PC-9 (cell line): ENCODE data around the gene JAK1.

ENCODE experiments used
- EZH2 ChIP-seq: fragments of 200-600 bp; sonication (generic); IDR thresholded peaks from 2 replicates; pipeline ENCODE4 v1.8.0; 2017; ENCODE audit warnings: antibody characterized with exemption, low read depth
- TF ChIP-seq, protein P1 (sequence below): fragments of 200-600 bp; sonication (generic); conservative IDR thresholded peaks from 2 replicates; pipeline ENCODE4 v1.6.1; 2017; ENCODE audit warnings: mixed run types, antibody characterized with exemption, mild to moderate bottlenecking, moderate library complexity

DNA sequence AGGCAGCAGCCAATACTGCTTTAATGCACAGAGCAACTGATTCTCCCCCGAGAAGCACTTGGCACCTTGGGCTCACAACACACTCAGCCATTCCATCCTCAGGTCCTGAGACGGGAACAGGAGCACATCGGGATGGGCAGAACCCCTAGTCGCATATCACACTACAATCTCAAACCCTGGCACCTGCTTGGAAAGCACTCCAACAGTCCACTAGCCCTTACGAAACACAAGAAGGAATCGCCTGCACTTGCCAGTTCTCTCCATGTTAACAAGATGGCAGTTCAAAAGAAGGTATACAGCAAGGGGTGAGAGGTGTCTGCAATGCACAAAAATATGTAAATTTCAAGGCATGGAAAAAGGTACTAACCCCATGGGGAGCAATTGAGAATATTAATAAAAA lies 21.4 kb downstream of the JAK1 start:
- TF ChIP-seq, protein P1, sequence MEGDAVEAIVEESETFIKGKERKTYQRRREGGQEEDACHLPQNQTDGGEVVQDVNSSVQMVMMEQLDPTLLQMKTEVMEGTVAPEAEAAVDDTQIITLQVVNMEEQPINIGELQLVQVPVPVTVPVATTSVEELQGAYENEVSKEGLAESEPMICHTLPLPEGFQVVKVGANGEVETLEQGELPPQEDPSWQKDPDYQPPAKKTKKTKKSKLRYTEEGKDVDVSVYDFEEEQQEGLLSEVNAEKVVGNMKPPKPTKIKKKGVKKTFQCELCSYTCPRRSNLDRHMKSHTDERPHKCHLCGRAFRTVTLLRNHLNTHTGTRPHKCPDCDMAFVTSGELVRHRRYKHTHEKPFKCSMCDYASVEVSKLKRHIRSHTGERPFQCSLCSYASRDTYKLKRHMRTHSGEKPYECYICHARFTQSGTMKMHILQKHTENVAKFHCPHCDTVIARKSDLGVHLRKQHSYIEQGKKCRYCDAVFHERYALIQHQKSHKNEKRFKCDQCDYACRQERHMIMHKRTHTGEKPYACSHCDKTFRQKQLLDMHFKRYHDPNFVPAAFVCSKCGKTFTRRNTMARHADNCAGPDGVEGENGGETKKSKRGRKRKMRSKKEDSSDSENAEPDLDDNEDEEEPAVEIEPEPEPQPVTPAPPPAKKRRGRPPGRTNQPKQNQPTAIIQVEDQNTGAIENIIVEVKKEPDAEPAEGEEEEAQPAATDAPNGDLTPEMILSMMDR: no peak
- no peak for TF ChIP-seq EZH2
